Measurements from ENCODE around the gene LMO2.

LMO2 gene

DNA sequence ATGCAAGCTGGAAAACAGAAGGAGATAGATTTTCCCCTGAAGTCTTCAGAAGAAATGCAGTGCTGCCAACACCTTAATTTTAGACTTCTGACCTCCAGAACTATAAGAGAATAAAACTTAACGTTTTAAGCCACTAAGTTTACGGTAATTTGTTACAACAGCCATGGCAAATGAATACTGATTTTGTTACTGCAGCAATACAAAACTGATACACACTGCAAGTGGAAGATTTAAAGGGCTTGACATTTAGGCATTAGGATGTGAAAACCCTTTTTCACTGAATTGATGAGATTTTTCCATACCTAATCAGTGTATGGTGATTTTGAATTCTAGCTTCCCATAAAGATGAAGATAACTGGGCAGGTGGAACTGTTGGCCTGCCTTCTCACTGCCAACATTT, 22.1 kb upstream of the LMO2 start:
- DNase-seq (ENCODE audit: low read depth): no peak

DNA sequence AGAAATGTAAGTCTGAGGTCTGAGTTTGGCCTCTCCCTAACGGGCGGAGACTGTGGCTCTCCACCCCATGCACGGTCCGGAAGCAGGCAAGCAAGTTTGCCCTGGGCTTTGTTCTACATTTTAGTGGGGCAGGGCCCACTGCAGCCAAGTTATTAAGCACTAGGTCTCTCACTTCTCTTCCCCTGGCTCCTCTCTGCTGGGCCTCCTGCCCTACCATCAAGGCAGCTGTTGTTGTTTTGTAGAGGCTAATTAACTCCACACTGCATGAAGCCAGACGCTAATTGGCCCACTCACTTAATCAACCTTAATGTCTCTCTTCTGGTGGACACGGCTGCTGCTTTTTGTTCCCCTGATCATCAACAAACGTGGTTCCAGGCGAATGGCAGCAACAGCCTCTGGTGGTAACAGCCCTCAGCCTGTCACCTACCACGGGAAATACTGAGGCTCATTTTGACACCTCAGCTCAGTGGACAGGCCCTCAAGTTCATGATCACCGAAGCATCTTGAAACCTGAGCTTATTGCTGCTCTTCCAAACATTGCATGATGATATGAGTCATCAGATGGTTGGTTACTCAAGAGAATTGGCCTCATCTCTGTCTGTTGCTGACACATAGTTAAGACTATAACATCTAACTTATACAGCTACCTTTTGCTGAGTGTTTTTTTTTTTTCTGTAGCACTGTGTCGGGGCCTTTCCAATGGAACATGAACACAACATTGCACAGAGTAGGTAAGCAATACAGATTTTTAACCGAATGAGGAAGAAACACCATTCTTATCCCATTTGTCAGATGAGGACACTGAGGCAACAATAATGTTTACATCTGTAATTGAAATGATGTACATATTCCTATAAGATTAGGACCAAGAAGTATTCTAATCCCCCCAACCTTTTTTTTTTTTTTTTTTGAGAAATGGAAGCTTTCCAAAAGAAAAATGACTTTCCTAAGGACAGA, 20.8 kb upstream of the LMO2 start:
- peak; percentile 84 for DNase-seq (ENCODE audit: low read depth)

DNA sequence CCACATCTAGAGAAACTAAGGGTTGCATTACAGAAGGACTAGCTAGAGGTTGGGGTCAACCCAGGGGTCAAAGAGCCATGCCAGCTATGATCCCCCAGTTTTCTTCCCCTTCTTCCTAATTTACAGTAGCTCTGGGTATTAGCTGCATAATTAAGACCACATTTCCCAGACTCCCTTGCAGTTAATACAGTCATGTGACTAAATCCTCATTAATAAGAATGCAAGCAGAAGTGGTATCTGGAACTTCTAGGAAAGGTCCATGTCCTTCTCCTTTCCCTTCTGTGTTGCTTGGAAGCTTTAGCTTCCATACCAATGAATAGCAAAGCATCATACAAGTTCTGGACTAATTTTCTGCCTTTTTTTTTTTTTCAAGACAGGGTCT, 19.1 kb upstream of the LMO2 start:
- no peak for DNase-seq (ENCODE audit: low read depth)

DNA sequence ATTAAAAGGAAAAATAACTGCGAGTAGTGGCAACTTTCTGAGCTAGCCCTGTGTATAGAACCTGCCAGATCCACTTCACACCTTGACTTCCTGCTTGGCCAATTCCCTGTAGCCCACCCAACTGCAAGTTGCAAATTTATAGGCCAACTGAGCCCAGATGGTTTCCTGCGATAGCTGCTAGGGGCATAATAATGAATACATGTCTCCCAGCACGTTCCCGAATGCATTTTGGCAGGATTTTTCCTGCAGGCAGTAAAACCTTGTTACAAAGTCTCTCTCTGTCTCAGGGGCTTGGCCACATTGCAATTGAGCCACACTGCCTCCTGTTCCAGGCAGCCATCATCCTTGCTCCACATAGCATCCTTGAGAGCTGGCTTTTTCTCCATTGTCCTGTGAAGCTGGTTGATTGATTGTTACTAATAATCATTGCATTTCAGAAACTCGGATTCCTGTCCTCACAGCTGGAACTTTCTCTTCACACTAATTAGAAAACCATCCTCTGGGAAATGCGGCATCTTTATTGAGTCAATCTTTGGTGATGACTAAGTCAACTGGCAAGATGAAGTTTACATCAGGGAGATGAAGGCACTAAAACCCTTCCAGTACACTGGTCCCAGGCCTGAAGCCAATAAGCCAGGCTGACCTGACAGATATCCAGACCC, 18.6 kb upstream of the LMO2 start:
- DNase-seq (ENCODE audit: low read depth): no peak

DNA sequence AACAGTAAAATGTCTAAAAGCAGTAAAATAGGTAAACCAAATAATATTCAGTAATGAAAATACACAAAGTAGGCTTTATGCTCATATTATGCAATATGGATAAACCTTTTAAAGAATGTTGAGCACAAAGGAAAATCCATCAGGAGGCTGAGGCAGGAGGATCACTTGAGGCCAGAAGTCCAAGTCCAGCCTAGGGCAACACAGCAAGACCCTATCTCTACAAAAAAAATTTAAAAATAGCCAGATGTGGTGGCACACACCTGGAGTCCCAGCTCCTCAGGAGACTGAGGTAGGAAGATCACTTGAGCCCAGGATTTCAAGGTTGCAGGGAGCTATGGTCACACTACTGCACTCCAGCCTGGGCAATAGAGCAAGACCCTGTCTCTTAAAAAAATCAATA, 17.7 kb upstream of the LMO2 start:
- DNase-seq (ENCODE audit: low read depth): no peak

DNA sequence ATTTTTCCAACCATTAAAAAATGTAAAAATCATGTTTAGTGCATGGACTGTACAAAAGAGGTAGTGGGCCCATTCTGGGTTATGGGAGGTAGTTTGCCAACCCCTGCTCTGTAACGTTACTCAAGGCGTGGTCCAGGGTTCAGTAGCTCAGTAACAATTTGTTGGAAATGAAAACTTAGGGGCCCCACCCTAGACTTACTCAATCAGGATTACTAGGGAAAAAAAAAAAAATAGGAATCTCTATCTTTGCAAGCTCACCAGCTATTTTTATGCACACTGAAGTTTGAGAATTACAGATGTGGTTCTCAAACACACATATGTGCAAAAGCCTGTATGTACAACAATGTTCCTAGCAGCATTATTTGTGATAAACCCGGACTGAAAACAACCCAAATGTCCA, 17.3 kb upstream of the LMO2 start:
- no peak for DNase-seq (ENCODE audit: low read depth)

DNA sequence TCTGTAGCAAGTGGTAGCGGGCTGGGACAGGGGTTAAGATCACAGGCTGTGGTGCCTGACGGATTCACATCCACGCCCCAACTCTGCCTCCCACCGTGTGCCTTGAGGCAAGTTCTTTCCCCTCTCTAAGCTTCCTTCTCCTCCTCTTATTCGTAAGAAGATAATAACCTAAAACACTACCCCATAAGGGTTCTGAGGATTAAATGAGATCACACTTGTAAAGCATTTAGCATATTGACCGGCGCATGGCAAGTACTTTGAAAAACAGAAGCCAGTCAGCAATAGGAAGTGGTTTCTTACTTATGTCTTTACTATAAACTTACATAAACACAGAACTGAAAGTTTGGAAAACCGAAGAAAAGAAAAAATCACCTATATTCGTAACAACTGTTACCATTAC, 15.5 kb upstream of the LMO2 start:
- no peak for DNase-seq (ENCODE audit: low read depth)

DNA sequence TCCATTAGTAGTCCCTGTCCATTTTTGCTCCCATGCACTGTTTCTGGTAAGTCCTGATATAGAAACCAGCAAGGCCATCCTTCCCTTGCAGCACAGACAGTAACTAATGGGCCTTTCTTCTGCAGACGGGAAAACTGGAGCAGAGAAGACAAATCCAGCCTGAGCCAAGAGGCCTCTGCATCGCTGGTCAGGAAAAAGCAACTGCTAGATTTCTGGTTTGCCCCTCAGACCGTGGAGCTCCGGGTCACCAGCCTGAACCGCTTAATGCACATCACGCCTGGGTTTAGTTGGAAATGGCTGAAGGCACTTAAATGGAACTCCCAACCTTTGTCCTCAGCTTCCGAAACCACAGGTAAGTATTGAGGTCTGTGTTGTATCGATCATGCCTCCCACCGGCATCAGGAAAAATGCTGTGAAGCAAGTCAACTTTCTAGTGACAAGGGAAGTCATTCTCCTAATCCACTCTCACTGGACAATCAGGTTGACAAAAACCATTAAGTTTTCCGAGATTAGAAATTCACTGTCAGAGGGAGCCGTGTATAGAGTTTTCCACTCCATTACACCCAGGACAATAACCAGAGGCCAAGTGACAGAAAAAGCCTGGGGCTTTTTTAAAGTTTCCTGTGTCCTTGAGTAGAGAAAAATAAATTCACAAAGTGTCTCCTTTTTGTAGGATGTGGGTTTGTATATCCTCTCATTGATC, 14.8 kb upstream of the LMO2 start:
- DNase-seq (ENCODE audit: low read depth): no peak

DNA sequence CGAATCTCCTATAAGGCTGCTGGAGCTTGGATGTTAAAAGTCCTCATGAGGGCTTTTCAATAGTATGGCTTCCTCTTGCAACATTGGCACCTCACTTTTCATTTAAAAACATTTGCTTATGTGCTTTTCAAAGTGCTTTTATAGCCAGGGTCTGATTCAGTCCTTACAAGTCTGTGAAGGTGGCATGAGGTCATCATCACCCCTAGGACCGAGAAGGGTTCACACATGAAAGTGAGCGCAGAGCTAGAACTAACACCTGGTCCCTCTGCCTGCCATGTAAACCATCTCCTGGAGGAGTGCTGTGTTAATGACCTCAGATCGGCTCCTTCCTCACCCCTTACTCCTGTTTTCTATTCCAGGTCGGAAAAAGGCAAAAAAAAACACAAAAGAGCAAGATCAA, 12.2 kb upstream of the LMO2 start:
- no peak for DNase-seq (ENCODE audit: low read depth)

DNA sequence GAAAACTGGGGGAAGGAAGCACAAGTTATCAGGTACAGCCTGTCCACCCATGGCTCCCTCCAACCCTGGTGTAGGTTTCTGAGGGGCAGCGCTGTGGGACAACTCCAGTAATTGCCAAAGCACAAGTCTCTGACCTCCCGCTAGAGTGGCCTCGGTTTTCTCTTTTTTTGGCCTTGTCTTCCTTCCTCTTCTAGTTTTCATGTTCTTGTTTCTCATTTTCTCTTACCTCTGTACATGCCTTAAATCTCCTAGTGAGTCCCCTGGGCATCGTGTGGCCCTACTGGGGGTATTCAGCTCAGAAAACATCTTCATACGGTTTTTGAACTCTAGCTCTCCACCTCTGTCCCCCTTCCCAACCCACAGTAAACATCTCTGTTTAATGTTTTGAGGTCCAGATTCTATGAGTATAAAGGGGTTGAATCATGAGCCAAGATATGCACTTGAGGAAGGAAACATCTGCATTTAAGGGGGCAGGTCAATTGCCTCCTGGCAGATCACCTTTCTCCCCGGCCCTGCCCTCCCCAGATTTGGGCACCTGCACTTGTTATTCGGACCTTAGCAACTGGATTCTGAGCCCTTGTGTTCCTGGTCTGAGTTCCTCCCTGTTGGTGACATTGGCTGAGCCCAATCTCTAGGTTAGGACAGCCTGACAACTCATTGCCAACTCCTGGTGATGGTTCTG, 8.4 kb upstream of the LMO2 start:
- no peak for DNase-seq (ENCODE audit: low read depth)

DNA sequence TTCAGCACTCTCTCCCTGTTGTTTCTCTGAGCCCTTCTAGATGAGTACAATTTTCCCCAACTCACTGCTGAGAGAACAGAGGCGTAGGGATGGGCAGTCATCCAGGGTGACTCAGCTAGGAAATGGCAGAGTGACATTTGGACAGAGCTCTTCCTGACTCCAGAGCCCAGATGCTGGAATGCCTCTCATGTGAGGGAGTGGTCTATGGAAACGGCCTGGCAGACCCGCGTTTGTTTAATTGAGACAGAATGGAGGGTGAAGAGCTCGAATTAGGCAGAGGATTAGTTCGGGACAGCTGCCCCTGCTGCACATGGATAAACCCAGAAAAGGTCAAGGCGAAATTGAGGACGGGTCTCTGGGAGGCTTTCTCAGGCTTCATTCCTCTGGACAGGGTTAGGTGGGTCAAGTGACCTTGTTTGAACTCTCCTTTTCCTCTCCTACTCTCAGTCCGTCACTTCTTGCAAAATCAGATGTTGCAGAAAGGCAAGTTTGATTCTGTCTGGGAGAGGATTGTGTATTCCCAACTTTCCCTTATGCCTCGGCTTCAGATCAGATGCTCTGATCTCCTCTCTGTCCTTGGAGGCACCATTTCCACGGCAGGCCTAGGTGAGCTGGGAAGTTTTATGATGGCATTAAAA, 7.6 kb upstream of the LMO2 start:
- DNase-seq (ENCODE audit: low read depth): peak; percentile 45

DNA sequence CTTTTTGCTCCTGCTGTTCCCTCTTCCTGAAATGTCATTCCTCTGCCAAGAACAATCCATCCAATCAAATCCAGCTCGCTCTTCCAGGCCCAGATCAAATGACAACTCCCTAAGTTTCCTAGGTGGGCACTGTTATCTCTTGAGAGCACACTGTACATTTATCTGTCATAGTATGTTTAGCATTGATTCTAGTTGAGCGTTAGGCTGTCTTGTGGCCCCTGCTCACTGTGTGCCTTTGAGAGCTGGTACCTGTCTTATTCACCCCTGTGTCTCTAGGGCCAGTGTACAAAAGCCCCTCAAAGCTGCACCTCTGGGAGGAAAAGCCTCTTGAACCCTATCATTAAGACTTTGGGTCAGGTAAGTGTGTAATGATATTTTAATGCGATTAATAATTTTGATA, 7.1 kb upstream of the LMO2 start:
- DNase-seq (ENCODE audit: low read depth): no peak

DNA sequence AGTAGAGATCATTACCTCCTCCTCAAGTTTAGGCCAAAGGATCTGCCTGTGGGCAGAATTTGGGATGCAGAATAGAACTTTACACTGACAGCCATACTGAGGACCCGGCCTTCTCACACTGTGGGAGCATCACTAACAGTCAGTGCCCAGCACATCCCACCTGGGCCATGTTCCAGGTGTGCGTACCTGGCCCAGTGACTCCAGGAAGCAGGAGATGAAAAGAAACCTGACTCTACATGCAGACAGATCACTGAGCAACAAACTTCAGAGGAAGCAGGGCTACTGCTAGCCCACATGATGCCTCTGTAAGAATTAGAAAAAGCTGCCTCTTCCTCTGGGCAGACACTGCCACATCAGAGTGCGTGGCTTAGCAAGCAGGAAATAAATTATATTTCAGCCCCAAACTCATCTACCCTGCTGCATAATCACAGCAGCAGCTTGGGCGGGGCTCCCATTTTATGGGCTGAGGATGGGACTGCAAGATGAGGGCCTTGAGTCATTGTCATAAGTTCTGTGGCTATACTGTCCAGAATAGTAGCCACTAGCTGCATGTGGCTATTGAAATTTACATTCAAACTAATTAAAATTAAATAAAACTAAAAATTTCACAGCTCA, 6.0 kb upstream of the LMO2 start:
- no peak for DNase-seq (ENCODE audit: low read depth)

DNA sequence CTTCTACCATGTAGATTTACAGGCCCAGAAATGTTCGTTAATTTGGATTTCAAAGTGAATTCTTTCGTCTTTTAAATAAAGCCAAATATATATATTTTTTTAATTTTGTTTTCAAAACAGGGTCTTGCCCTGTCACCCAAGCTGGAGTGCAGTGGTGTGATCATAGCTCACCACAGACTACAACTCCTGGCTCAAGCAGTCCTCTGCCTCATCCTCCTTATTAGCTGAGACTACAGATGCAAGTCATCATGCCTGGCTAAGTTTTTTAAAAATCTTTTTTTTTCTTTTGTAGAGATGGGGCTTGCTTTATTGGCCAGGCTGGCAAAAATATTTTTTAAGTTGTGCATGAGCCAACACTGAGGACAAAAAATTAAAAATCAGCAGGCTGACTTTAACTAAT, 5.0 kb upstream of the LMO2 start:
- no peak for DNase-seq (ENCODE audit: low read depth)

DNA sequence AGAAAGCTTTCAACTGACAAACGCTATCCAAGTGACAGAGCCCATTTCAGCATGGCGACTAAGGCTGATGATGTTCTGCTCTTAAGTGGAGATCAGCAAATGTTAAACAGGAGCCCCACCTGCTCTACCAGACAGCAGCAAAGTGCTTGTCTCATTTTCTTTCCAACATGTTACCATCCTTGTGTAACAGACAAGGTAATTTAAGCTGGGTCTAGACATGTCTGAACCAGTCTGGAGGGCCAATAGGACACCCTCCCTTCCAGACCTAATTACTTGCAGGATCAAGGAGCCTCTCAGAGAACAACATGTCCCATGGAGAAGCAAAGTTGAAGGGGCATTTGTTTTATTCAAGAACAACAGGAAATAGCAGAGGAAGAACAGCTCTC, 3.9 kb upstream of the LMO2 start:
- no peak for DNase-seq (ENCODE audit: low read depth)

DNA sequence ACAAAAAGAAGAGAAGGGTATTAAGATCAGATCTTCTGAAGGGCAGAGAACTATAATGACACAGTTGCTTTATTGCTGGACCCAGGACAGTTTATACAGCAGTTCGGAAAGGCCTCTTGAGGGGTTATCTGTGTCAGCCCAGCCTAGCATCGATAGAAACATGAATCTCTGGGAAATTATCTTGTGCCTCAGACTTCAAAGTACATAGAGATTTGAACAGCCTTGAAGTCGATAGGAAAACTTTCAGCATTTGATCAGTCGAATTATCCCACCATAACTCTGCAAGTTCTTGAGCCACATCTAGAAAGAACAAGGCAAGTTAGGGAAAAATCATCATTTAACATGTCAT, 2.5 kb upstream of the LMO2 start:
- no peak for DNase-seq (ENCODE audit: low read depth)

DNA sequence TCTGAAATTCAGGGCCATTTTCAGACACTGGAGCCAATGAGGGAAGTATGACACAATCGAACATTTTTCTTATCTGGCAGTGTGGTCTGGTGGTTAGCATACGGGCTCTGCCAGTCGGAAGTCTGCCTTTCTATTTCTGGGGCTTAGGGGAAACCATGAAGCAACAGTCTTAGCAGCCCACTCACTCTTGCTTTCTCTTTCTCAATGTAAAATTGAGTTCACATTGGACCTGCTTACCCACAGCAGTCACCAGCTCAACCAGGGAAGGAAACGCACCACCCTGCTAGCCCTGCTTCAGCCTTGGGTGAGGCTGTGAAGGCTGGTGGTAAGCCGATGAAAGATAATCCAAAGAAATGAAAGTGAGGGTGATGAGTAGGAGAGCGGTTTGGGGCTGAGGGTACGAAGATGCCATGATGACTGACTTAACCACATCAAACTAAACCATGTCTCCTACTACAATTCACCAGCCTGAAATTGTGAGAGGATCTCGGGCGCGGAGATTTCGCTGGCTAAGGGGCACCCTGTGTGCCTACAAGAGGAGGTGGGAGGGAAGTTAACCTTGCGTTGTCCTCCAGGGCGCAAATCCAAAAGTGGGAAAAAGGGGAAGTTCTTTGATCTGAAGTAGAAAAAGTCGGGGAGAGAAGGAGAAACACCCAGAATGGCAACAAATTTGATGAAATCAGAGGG, 2.0 kb upstream of the LMO2 start:
- no peak for DNase-seq (ENCODE audit: low read depth)

DNA sequence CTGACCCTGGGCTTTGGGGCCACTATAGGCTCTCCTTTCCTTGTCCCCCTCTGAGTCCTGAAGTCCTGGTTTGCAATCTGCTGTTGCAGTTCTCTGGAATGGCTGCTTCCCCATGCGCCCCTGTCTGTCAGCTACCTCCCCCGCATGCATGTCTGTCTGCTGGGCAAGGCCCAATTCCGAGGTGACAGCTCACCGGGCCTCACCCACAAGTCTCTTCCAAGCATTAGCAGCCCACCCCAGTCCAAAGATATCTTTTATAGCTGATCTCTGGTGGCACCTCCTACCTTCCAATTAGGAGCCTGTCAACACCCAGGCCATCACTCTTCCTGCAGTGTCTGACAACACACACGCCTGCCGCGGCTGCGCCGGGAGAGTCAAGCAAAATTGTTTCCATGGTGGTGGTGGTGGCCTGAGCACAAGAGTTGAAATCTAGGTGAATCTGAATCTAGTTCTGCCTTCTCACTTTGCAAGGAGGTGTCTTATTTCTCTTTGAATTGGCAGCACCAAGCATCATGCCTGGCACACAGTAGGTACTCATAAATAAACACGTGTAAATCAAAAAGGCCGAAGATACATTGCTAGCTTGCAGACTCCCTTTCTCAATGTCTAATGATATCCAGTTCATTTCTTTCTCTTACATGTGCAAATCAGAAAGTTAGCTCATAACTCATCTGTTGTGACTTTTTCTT, 1.2 kb upstream of the LMO2 start:
- DNase-seq (ENCODE audit: low read depth): no peak

DNA sequence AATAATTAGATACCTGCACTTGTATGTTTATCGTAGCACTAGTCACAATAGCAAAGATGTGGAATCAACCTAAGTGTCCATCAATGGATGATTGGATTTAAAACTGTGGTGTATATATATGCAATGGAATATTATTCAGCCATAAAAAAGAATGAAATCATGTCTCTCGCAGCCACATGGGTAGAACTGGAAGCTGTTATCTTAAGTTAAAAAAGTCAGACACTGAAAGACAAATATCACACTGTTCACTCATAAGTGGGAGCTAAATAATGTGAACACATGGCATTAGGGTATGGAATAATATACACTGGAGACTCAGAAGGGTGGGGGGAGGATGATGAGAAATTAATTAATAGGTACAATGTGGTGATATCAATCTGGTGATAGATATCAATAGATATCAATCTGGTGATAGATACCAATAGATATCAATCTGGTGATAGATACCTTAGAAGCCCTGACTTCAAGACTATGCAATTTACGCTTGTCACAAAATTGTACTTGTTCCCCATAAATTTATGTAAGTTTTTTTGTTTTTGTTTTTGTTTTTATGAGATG, 2.0 kb downstream of the LMO2 start:
- DNase-seq (ENCODE audit: low read depth): no peak

DNA sequence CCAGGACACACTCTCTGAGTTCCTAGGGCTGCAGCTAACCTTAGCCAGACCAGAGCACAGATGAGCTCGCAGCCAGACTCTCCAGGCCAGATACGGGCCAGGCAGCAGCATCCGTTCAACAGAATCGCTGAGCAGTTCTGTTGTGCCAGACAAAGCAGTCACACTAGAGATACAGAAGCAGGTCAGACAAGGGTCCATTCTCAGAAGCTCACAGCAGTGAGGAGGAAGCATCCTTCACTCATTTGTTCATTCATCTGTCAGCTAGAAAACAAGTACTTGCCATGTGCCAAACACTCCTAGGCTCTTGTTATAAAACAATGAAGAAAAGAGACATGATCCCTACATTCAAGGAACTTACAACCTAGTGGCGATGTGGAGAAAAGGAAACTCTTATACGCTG, 2.6 kb downstream of the LMO2 start:
- DNase-seq (ENCODE audit: low read depth): no peak

All from fibroblast of the conjunctiva (primary cell).